ENCODE measurements around the gene MCRIP2.

DNA sequence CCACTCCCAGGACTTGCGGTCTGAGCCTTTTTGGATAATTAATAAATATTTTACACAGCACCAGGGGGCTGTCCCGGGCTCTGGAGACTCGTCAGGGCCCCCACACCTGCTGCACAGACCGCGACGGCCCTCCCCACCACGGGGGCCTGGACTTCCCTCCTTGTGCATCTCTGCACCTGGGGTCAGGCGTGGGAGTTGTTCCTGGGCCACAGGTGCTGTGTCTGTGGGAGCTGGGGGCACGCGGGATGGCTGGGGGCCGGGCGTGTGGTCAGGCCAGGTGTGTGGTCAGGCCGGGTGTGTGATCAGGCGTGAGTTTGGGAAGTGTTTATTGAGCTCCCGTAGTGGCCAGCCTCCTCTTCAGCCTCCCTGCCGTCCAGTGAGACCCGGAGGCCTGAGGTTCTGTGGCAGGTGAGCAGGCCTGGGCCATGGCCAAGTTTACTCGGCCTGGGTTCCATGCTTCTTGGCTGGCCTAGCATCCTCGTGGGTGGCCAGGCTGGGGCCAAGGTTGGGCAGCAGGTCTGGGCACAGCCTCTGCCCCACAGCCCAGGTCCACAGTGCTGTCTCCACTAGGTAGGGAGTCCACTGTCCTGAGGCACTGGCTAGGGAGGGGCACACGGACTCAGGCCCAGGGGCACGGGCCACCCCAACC lies 36.7 kb downstream of the MCRIP2 start:
- TF ChIP-seq, protein P1, sequence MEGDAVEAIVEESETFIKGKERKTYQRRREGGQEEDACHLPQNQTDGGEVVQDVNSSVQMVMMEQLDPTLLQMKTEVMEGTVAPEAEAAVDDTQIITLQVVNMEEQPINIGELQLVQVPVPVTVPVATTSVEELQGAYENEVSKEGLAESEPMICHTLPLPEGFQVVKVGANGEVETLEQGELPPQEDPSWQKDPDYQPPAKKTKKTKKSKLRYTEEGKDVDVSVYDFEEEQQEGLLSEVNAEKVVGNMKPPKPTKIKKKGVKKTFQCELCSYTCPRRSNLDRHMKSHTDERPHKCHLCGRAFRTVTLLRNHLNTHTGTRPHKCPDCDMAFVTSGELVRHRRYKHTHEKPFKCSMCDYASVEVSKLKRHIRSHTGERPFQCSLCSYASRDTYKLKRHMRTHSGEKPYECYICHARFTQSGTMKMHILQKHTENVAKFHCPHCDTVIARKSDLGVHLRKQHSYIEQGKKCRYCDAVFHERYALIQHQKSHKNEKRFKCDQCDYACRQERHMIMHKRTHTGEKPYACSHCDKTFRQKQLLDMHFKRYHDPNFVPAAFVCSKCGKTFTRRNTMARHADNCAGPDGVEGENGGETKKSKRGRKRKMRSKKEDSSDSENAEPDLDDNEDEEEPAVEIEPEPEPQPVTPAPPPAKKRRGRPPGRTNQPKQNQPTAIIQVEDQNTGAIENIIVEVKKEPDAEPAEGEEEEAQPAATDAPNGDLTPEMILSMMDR (conservative IDR thresholded peaks at IDR 0.05 in 1 of 2, IDR thresholded peaks at IDR 0.05 in 1 of 2; ENCODE audit: extremely low read depth in 1 of 2, insufficient read depth in 1 of 2, low read depth in 1 of 2, low read length in 2 of 2): no peak
- TF ChIP-seq EZH2 (IDR thresholded peaks at IDR 0.05; ENCODE audit: borderline replicate concordance, low read length): no peak

Measured in mammary epithelial cell (primary cell).